HCT116 (cell line): ENCODE data around the gene RBMS1. TPM values are rescaled to one million over a fixed set of nuclear protein-coding genes. Genes with fewer than 3 reads are reported as not detected.

Source experiments
- ATAC-seq: fragments of 200-7000 bp; cut with Tn5 transposase; 2 replicates; pipeline ENCODE4 v1.9.1; 2020; ENCODE audit warnings: mild to moderate bottlenecking, moderate library complexity
- BruUV-seq: library from RNA; stranded (reverse); fragments of 400-500 nt; replicated peaks from 2 replicates; lab custom pipeline; 2021; lab: Mats Ljungman, UMichigan
- CTCF ChIA-PET: fragments of 300-600 bp; sonication (Branson Sonifier 250); formaldehyde crosslinking; loops from one replicate; lab custom pipeline; 2021; ENCODE audit warnings: antibody characterized with exemption; lab: Charles Lee
- POLR2A ChIA-PET: fragments of 300-600, 350-600 bp; sonication (Branson Sonifier 250); formaldehyde crosslinking; loops from one replicate; lab custom pipeline; 2021; ENCODE audit warnings: antibody characterized with exemption; lab: Charles Lee
- RAD21 ChIA-PET, 2 experiments: fragments of 300-600 bp; sonication (Branson Sonifier 250); formaldehyde crosslinking; loops; one replicate each; lab custom pipeline; 2023; ENCODE audit warnings: low total read pairs in 2 of 2; ENCODE audit not compliant: uncharacterized antibody in 2 of 2, unreplicated experiment in 2 of 2, low non-redundant PET in 1 of 2; lab: Charles Lee
- DNase-seq: peaks from one replicate; pipeline ENCODE4 v3.0.0-alpha.2; 2010; ENCODE audit warnings: low read depth, low spot score
- H2AFZ ChIP-seq: fragments of 200-600 bp; shearing (Covaris generic), sonication (generic); 2 replicates; pipeline ENCODE4 v1.6.1; 2017; ENCODE audit warnings: low read depth, mixed run types, mixed read lengths, antibody characterized with exemption, low read length; ENCODE audit not compliant: poor library complexity, severe bottlenecking
- H3K27ac ChIP-seq: 2 replicates; pipeline ENCODE4 v1.5.1; 2012; ENCODE audit warnings: low read depth, low read length
- H3K27me3 ChIP-seq: fragments of 200-600 bp; sonication (generic); 2 replicates; pipeline ENCODE4 v1.6.1; 2016; ENCODE audit warnings: mixed run types, low read length, mixed read lengths; ENCODE audit not compliant: insufficient read depth
- H3K36me3 ChIP-seq, 2 experiments: fragments of 200-500 bp in 1 of 2; fragments of 200-600 bp in 1 of 2; sonication (Bioruptor generic) in 1 of 2; sonication (generic) in 1 of 2; 2 replicates each; pipeline versions ENCODE4 v1.5.1 to v1.6.1; 2014 to 2016; ENCODE audit warnings: low read length in 2 of 2, inconsistent platforms in 1 of 2, mixed read lengths in 1 of 2, mixed run types in 1 of 2; ENCODE audit not compliant: insufficient read depth in 2 of 2, control insufficient read depth in 1 of 2
- H3K4me1 ChIP-seq, 2 experiments: fragments of 200-600 bp in 1 of 2; sonication (generic) in 1 of 2; 2 replicates each; pipeline versions ENCODE4 v1.5.1 to v1.6.1; 2012 to 2017; ENCODE audit warnings: low read length in 2 of 2, inconsistent platforms in 1 of 2, mild to moderate bottlenecking in 1 of 2, mixed read lengths in 1 of 2, mixed run types in 1 of 2, moderate library complexity in 1 of 2; ENCODE audit not compliant: insufficient read depth in 2 of 2, control insufficient read depth in 1 of 2
- H3K4me2 ChIP-seq: fragments of 200-600 bp; sonication (generic); 2 replicates; pipeline ENCODE4 v1.6.1; 2017; ENCODE audit warnings: mixed run types, low read length, mixed read lengths
- H3K4me3 ChIP-seq, 2 experiments: fragments of 200-600 bp in 1 of 2; sonication (generic) in 1 of 2; replicated peaks in 1 of 2; 2 replicates each; pipeline ENCODE4 v1.5.1; 2011 to 2016; ENCODE audit warnings: low read length in 2 of 2, control low read depth in 1 of 2, low read depth in 1 of 2, mild to moderate bottlenecking in 1 of 2, mixed read lengths in 1 of 2, mixed run types in 1 of 2
- H3K79me2 ChIP-seq: fragments of 200-600 bp; sonication (generic); 2 replicates; pipeline ENCODE4 v1.6.1; 2017; ENCODE audit warnings: mild to moderate bottlenecking, mixed run types, low read length, moderate library complexity, mixed read lengths; ENCODE audit not compliant: insufficient read depth
- H3K9ac ChIP-seq: fragments of 200-600 bp; sonication (generic); 2 replicates; pipeline ENCODE4 v1.6.1; 2016; ENCODE audit warnings: low read length, mixed read lengths
- H3K9me2 ChIP-seq: fragments of 200-600 bp; sonication (generic), shearing (Covaris generic); 2 replicates; pipeline ENCODE4 v1.6.1; 2017; ENCODE audit warnings: mixed run types, mild to moderate bottlenecking, moderate library complexity; ENCODE audit not compliant: insufficient read depth
- H3K9me3 ChIP-seq, 2 experiments: fragments of 200-500 bp in 1 of 2; fragments of 200-600 bp in 1 of 2; sonication (Bioruptor generic) in 1 of 2; sonication (generic) in 1 of 2; 2 replicates each; pipeline ENCODE4 v1.6.1; 2014 to 2017; ENCODE audit warnings: low read length in 2 of 2, mixed read lengths in 2 of 2, inconsistent platforms in 1 of 2, low read depth in 1 of 2, mild to moderate bottlenecking in 1 of 2, mixed run types in 1 of 2, moderate library complexity in 1 of 2; ENCODE audit not compliant: control insufficient read depth in 1 of 2, insufficient read depth in 1 of 2
- H4K20me1 ChIP-seq: fragments of 200-600 bp; sonication (generic), shearing (Covaris generic); 2 replicates; pipeline ENCODE4 v1.6.1; 2017; ENCODE audit warnings: mixed run types, mild to moderate bottlenecking, moderate library complexity; ENCODE audit not compliant: insufficient read depth
- CBX3 ChIP-seq: IDR thresholded peaks from 2 replicates; pipeline ENCODE4 v1.6.1; 2012; ENCODE audit warnings: low read depth
- CEBPB ChIP-seq: IDR thresholded peaks from 2 replicates; pipeline ENCODE4 v1.6.1; 2012; ENCODE audit warnings: low read depth
- CTCF ChIP-seq, 3 experiments: fragments of 200-600 bp in 1 of 3; sonication (generic) in 1 of 3; IDR thresholded peaks in 2 of 3; conservative IDR thresholded peaks in 1 of 3; 2 replicates each; pipeline ENCODE4 v1.5.1; 2012 to 2017; ENCODE audit warnings: low read depth in 2 of 3, low read length in 2 of 3, antibody characterized with exemption in 1 of 3, borderline replicate concordance in 1 of 3, control low read depth in 1 of 3, mild to moderate bottlenecking in 1 of 3, mixed read lengths in 1 of 3, mixed run types in 1 of 3, moderate library complexity in 1 of 3; ENCODE audit not compliant: insufficient read depth in 1 of 3
- ELF1 ChIP-seq: IDR thresholded peaks from 2 replicates; pipeline ENCODE4 v1.6.1; 2012; ENCODE audit warnings: low read depth, borderline replicate concordance
- EZH2 ChIP-seq: fragments of 200-600 bp; sonication (generic); IDR thresholded peaks from 2 replicates; pipeline ENCODE4 v1.6.1; 2017; ENCODE audit warnings: antibody characterized with exemption, mixed run types
- FOSL1 ChIP-seq: IDR thresholded peaks from 2 replicates; pipeline ENCODE4 v1.6.1; 2012; ENCODE audit warnings: low read depth
- JUND ChIP-seq: IDR thresholded peaks from 2 replicates; pipeline ENCODE4 v1.6.1; 2012
- POLR2A ChIP-seq: IDR thresholded peaks from 2 replicates; pipeline ENCODE4 v1.7.0; 2011; ENCODE audit warnings: borderline replicate concordance; ENCODE audit not compliant: insufficient read depth, insufficient read length; ENCODE audit errors: extremely low read depth
- POLR2AphosphoS5 ChIP-seq: IDR thresholded peaks from 2 replicates; pipeline ENCODE4 v1.6.1; 2011; ENCODE audit warnings: mild to moderate bottlenecking, low read depth, low read length, moderate library complexity
- REST ChIP-seq: IDR thresholded peaks from 2 replicates; pipeline ENCODE4 v1.6.1; 2012; ENCODE audit warnings: low read depth
- SIN3A ChIP-seq: IDR thresholded peaks from 2 replicates; pipeline ENCODE4 v1.6.1; 2012; ENCODE audit warnings: low read depth
- SRF ChIP-seq: IDR thresholded peaks from 2 replicates; pipeline ENCODE4 v1.6.1; 2012; ENCODE audit warnings: low read depth
- TCF7L2 ChIP-seq: IDR thresholded peaks from 2 replicates; pipeline ENCODE4 v1.7.0; 2011; ENCODE audit warnings: borderline replicate concordance, inconsistent platforms; ENCODE audit not compliant: insufficient read depth, insufficient read length; ENCODE audit errors: extremely low read depth
- YY1 ChIP-seq: IDR thresholded peaks from 2 replicates; pipeline ENCODE4 v1.6.1; 2011; ENCODE audit warnings: low read length, low read depth, moderate library complexity, mild to moderate bottlenecking; ENCODE audit not compliant: insufficient replicate concordance; ENCODE audit errors: extremely low read depth
- ZBTB33 ChIP-seq: IDR thresholded peaks from 2 replicates; pipeline ENCODE4 v1.6.1; 2011; ENCODE audit warnings: mild to moderate bottlenecking, low read length, moderate library complexity; ENCODE audit not compliant: insufficient replicate concordance; ENCODE audit errors: extremely low read depth
- ZFX ChIP-seq: fragments of 450-650 bp; IDR thresholded peaks from 2 replicates; pipeline ENCODE4 v1.6.1; 2017
- ZNF274 ChIP-seq: fragments of 200-500 bp; sonication (Bioruptor generic); IDR thresholded peaks from 2 replicates; pipeline ENCODE4 v1.6.1; 2014; ENCODE audit warnings: mild to moderate bottlenecking, low read depth, low read length, inconsistent platforms
- intact Hi-C: fragments of 100-400 bp; cut with micrococcal nuclease; formaldehyde crosslinking; loops from 2 replicates; pipeline ENCODE4 v1.10.0; 2022
- total RNA-seq: library from RNA; stranded (reverse); gene quantifications from one replicate; pipeline ENCODE4 v1.2.1, GENCODE V29; 2021; ENCODE audit not compliant: unreplicated experiment
- TF ChIP-seq, protein P1 (sequence below): IDR thresholded peaks from 2 replicates; pipeline ENCODE4 v1.6.1; 2012
- TF ChIP-seq, protein P2 (sequence below): IDR thresholded peaks from 2 replicates; pipeline ENCODE4 v1.6.1; 2012

Gene RBMS1
- total RNA-seq, 1 experiment from 2014 or later = 17.6 TPM

GRCh38 chr2:160360089-160360757, 133.4 kb downstream of the RBMS1 start:
- POLR2A ChIA-PET = no interaction called here
- TF ChIP-seq REST (no peak), YY1 (no peak), SIN3A (no peak), CBX3 (no peak), ELF1 (no peak), ZNF274 (no peak), POLR2A (no peak), SRF (no peak), JUND (no peak), EZH2 (no peak), CTCF (IDR thresholded peaks at IDR 0.05 in 2 of 3, conservative IDR thresholded peaks at IDR 0.05 in 1 of 3; ENCODE audit: borderline replicate concordance in 1 of 3, insufficient read depth in 1 of 3, low read depth in 2 of 3, low read length in 2 of 3) (no peak), ZFX (no peak), POLR2AphosphoS5 (no peak), TCF7L2 (no peak), FOSL1 (no peak), ZBTB33 (no peak), CEBPB (no peak)
- TF ChIP-seq, protein P1, sequence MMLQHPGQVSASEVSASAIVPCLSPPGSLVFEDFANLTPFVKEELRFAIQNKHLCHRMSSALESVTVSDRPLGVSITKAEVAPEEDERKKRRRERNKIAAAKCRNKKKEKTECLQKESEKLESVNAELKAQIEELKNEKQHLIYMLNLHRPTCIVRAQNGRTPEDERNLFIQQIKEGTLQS = no peak
- TF ChIP-seq, protein P2, sequence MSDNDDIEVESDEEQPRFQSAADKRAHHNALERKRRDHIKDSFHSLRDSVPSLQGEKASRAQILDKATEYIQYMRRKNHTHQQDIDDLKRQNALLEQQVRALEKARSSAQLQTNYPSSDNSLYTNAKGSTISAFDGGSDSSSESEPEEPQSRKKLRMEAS = no peak
- TF ChIP-seq, all 23 proteins: peak for 0
- Histone ChIP-seq H2AFZ (no peak overlapping the region), H3K4me2 (no peak overlapping the region), H3K4me3 (no peak overlapping the region), H3K27me3 (no peaks in the 10 kb centered on the region), H3K79me2 (no peaks in the 10 kb centered on the region), H4K20me1 (no peaks in the 10 kb centered on the region), H3K9me2 (no peaks in the 10 kb centered on the region), H3K4me1 (no peaks in the 10 kb centered on the region), H3K9ac (no peak overlapping the region), H3K9me3 (no peaks in the 10 kb centered on the region), H3K27ac (no peak overlapping the region), H3K36me3 (no peaks in the 10 kb centered on the region)
- ChIA-PET RAD21 (no interaction called here), CTCF (no interaction called here)
- intact Hi-C loops = no loop called here
- no peak for ATAC-seq
- no TSS peak for BruUV-seq
- no peak for DNase-seq
